Measurements from ENCODE around the gene SLC37A2.

SLC37A2 gene

DNA sequence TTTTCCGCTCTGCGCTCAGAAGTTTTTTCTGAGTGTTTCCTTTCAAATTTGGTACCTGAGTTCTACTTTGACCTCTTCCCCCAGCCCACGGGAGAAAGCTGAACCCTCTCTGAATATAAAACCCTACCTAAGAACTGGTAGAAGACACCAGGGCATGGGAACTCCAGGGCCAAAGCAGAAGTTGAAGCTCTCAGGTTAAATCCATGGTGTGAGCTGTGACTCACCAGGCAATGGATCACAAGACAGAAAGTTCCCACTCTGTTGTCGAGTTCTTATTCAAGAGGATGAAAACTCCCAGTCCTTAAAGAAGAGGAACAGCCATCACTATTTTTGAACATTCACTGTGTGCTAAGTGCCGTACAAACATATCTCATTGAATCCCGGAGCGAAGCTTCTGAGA lies 39.4 kb downstream of the SLC37A2 start:
- DNase-seq (ENCODE audit: low spot score): no peak
- TF ChIP-seq CTCF (IDR thresholded peaks at IDR 0.05; ENCODE audit: extremely low read depth, missing control alignments): no peak

DNA sequence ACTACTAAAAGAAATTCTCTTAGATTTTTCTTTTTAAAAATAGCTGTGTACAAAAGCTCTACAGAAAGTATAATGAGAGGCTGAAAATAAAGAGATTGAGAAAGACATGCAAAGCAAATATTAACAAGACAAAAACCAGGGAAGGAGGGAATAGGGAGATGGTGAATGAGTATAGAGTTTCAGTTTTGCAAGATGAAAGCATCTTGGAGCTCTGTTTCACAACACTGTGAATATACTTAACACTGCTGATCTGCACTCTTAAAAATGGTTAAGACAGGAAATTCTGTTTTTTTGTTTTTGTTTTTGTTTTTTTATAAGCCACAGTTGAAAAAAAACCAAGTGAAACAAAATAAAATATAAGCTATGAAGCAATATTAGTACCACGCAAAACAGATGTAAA lies 42.8 kb downstream of the SLC37A2 start:
- no peak for TF ChIP-seq CTCF (IDR thresholded peaks at IDR 0.05; ENCODE audit: extremely low read depth, missing control alignments)
- no peak for DNase-seq (ENCODE audit: low spot score)

DNA sequence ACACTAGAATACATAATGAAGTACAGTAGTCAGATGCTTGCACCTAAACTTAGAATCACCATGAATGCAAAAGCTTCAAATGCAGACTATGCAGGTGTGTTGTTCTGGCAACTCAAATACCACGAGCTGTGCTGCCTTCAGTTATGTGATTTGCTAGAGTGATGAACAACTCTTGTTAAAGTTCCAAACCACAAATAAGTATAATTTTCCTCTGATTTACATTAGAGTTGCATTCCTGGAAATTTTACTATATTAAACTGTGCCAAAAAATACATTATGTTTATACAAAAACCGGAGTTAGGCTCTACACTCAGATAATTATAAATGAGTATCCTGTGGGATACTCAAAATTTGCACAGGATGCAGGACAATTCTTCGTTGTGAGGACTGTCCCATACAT lies 45.4 kb downstream of the SLC37A2 start:
- no peak for DNase-seq (ENCODE audit: low spot score)
- no peak for TF ChIP-seq CTCF (IDR thresholded peaks at IDR 0.05; ENCODE audit: extremely low read depth, missing control alignments)

DNA sequence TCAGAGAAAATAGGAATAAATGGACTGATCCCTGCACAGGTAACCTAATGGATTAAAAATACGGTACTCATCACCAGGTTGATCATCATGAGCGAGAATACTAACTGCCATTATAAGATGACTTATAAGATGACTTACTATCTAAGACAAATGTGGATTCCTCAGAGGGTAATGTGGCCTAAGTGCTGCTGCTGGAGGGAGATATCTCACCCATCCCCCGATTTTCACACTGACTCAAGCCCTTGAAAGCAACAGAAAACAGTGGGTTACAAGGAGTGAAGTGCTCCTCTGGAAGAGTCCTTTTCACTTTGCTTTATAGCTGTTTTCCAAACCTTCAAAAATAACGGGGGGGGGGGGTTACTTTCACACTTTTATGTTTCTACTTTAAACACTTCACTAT lies 47.4 kb downstream of the SLC37A2 start:
- no peak for DNase-seq (ENCODE audit: low spot score)
- no peak for TF ChIP-seq CTCF (IDR thresholded peaks at IDR 0.05; ENCODE audit: extremely low read depth, missing control alignments)

DNA sequence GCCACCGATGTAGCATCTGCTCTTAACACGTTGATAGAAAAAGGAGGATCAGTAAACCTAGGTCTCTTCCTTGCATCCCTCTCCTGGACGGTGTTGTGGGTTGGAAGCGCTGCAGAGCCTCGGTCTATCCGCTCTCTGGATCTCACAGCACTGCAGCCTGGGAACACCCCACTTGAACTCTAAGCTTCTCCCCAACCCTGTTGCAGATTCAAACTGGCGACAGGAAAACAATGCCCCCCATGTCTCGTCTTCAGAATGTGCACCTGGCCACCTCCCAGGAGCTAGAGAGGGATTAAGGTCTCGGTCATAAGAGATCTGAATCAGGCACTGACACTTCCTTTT lies 47.9 kb downstream of the SLC37A2 start:
- DNase-seq (ENCODE audit: low spot score): no peak
- no peak for TF ChIP-seq CTCF (IDR thresholded peaks at IDR 0.05; ENCODE audit: extremely low read depth, missing control alignments)

- no peak for TF ChIP-seq CTCF (IDR thresholded peaks at IDR 0.05; ENCODE audit: extremely low read depth, missing control alignments)
- DNase-seq (ENCODE audit: low spot score): peak; percentile 94
These were observed 48.5 kb downstream of the SLC37A2 start, which contains the start of gene TMEM218 for GRCh38 chr11:125111343-125112207. TSS of gene TMEM218 (minus strand) at chr11:125111626. CDS start at chr11:125102241, 9,385 bp downstream.

DNA sequence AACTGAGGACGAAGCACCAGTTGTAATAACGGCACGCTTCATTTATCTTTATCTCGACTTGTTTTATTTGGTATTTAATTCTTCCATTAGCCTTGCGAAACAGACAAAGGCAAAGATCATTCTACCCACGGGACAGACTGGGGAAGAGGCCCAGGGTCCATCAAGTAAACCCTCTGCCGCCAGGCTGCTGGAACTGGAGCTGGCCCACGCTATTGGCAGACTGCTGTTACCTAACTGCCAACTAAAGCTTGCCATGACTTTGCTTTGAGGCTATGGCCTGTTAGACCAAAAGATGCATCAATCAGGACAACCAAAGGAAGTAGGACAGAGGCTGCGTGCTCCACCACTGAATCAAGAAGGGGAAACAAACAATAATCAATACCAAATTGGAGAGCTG lies 49.1 kb downstream of the SLC37A2 start:
- no peak for TF ChIP-seq CTCF (IDR thresholded peaks at IDR 0.05; ENCODE audit: extremely low read depth, missing control alignments)
- DNase-seq (ENCODE audit: low spot score): no peak

Measured in GM20000 (cell line).